DMS53 treated with DMSO at 0.1 percent for 48 hours (cell line): ENCODE results near the gene NUP93.
A peak's percentile ranks its signal among the peaks of the same experiment; 100 is the strongest.
"Not testable (repeated sequence)": the region's sequence is repeated elsewhere in the genome, so short reads cannot be mapped to it uniquely, and the experiment has no call there.

ENCODE experiments used
- DNase-seq: peaks from one replicate; lab custom pipeline; 2025; ENCODE audit not compliant: unreplicated experiment; lab: John Stamatoyannopoulos, UW

The NUP93 gene

DNA sequence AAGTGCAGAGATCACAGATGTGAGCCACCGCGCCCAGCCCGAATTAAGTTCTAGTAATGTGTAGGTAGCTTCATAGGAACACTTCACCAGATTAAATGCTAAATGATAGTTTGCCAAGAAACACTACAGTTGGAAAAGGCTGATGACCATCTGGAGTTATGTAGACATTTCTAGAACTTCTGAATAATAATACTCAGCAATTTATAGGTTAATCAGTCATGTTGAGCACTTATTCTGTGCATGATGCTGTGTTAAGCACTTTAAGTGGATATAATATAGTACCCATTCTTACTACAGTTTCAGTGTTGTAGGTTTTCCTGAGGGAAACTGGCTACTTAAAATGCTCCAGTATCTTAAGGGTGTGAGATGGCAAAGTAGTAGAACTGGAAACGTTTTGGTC is 45.2 kb downstream of the NUP93 start:
- DNase-seq = no peak

DNA sequence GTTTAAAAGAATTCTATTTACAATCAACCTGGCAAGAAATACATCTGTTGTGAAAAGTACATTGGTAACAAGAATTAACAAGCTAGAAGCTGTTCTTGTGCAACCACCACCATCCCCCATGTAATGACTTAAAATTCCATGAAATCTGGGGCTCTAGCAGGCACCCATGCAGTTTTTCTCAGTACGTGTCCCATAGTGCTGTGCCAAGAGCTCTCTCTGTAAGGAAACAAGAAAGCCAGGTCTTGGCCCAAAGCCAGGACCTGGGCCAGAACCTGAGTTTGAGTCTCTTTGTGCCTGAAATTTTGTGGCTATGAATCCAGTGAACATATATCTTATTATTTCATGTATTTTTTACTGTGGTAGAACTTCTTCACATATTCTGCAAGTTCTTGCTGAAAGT is 46.6 kb downstream of the NUP93 start:
- no peak for DNase-seq

- no peak for DNase-seq
These were observed 47.1 kb downstream of the NUP93 start for GRCh38 chr16:56777001-56777400.

GRCh38 chr16:56777482-56777881 is 47.6 kb downstream of the NUP93 start:
- no peak for DNase-seq

- no peak for DNase-seq
These were observed 50.0 kb downstream of the NUP93 start for GRCh38 chr16:56779906-56780305.

DNA sequence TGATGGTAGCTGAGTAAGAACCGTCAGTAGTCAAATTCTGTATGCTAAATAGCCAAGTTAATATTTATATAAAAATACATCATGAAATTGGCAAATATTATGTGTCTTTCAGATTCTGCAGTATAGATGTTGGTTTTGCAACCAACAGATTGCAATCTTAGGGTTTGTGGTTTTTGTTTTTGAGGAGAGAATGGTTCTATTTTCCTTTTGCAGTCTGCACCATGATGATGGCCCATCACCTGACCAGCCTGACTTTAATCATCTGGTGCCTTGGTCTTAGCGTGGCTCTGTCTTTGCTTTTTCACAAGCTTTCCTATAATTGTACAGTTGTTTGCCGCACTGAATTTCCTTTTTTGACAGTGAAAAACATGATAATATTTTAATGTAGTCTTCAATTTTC is 50.7 kb downstream of the NUP93 start:
- no peak for DNase-seq

DNA sequence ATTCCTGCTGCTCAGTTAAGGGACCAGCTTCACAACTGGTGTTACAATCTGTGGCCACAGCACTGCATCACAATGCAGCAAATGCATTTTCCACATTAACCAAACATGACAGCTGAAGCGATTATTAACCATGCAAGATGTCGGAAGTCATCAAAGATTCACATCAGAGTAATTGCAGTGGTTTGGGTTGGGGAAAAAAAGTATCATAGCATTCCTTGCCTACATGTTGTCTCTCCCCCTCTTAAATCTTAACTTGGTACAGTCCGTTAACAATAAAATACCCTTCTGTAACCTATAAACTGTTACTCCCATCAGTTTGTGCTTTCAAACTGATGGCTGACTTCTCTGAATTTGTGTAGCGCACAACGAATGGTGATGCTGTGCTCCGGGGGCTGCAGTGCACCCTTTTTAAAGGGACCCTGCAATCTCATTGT is 51.6 kb downstream of the NUP93 start:
- no peak for DNase-seq

DNA sequence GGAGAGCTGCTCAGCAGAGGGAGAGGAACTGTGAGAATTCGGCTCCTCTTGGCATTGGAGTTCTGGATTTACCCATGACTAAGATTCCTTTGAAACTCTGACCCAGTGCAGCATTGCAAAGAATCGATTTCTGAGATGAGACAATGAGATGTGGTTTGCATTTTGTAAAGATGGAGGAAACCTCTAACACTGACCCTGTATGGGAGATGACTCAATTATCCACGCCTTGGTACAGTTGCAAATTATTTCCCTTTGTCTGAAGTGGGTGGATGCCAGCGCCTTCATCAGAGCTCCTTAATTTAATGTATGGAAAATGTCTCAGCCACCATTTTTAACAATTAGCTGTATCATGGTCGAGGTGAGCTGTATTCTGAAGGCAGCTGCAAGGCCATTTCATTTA is 53.4 kb downstream of the NUP93 start:
- no peak for DNase-seq

DNA sequence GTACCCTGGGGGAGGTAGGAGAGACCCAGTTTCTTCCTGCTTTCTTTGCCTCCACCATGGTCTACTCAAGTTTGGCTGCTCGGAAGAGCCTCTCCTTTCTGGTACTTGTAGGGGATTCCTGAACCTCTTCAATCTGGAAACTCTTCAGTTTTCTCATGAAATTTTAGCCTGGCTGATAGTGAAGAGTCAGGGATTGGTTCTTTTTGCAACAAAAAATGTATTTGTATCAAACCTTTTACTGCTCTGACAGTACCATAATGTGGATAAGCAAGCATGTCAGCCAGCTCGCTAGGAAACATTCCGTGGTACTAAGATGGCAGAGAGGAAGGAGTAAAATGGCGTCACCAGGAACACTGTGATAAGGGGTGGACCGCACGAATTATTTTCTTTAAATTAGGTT is 55.4 kb downstream of the NUP93 start:
- DNase-seq = no peak

DNA sequence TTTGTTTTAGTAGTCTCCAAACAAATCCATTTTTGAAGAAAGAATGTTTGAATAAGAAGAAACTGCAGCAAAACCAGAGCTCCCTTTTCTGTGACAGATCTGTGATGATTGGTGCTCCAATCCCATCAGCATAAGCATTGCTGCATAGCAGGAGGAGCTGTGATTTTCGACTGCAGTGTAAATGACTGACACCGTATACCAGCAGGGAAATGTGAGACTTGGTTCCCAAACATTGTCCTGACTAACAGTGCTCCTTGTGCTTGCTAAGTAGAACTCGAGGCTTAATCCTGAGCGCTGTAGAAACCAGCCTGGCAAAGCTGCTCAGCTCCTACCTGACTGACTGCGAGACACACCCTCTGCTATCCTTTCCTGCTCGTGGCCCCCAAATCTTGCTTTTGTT is 57.2 kb downstream of the NUP93 start:
- no peak for DNase-seq

DNA sequence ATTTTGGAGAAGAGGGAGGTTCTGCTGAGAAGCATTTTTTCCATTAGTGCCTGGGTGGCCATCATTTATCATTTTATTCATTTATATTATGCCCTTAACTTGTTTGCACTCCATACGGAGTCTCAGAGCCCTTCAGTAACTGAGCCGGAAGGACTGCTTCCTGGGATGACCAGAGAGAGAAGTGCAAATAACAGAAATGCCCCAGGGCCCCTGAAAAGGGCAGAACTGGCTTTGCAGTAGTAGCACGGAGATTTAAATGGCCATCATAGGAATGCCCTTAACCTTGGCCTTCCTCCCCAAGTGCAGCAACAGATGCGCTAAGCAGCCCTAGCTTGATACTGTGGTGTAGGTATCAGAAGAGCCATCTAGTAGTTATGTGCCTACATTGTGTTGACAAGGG is 58.5 kb downstream of the NUP93 start:
- no peak for DNase-seq

DNA sequence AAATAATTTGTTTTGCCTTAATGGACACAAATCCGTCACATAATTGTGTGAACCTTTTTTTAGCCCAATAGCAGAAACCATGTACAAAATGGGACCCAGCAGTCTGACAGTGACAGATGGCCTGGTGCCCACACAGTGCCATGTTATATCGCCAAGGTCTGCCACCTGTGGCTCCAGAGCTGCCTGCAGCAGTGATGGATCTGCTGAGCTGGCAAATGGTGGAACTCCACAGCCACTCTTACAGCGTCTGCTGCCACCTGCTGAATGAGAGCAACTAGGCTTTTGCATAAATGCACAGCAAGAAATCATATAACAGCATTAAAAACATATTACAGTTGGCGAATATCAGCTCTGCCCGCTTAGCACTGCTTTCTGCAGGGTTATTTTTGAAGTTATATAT is 59.4 kb downstream of the NUP93 start:
- peak; percentile 34 for DNase-seq

- DNase-seq = no peak
These were observed 63.0 kb downstream of the NUP93 start for GRCh38 chr16:56792967-56793366.

- no peak for DNase-seq
These were observed 63.6 kb downstream of the NUP93 start for GRCh38 chr16:56793492-56793891.

DNA sequence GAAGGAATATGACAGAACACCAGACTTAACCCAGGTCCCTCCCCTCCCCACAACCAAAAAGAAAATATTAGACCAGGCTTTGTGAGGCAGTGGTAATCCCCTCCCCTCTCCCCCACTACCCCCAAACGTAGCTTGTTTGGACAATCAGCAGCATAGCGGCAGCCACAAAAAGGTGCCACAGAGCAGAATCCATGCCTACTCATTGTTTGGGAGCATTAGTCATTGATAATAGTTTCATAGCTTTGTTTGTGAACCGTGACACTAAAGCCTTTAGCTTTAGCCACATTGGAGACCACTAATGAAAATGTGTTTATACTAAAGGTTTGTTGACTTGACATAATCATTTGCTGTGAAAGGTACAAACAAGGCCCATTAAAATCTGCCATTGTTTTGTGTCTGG is 65.1 kb downstream of the NUP93 start:
- DNase-seq = no peak

GRCh38 chr16:56797038-56797437 is 67.1 kb downstream of the NUP93 start:
- DNase-seq = not testable (repeated sequence)

- no peak for DNase-seq
These were observed 67.9 kb downstream of the NUP93 start for GRCh38 chr16:56797861-56798260.

GRCh38 chr16:56798955-56799354 is 69.0 kb downstream of the NUP93 start:
- no peak for DNase-seq

DNA sequence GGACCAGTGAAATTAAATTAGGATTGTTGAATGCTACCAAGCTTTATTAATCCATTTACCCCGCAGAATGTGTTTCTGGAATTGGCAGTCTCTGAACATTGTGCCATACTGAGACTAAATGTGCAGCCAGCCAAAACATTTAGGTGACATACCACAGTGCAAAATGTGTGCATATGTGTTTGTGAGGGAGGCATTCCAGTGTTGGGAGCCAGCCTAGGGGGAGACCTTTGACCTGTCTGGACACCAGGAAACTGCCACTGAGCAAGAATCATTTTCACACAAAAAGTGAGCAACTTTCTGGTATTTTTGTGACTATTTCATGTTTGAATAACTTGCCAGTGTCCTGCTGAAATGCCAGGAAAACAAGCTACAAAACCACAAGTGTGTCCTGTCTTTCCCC is 70.4 kb downstream of the NUP93 start:
- no peak for DNase-seq

- no peak for DNase-seq
These were observed 71.8 kb downstream of the NUP93 start for GRCh38 chr16:56801762-56802161.

GRCh38 chr16:56807011-56807675 is 77.2 kb downstream of the NUP93 start:
- DNase-seq = no peak

DNA sequence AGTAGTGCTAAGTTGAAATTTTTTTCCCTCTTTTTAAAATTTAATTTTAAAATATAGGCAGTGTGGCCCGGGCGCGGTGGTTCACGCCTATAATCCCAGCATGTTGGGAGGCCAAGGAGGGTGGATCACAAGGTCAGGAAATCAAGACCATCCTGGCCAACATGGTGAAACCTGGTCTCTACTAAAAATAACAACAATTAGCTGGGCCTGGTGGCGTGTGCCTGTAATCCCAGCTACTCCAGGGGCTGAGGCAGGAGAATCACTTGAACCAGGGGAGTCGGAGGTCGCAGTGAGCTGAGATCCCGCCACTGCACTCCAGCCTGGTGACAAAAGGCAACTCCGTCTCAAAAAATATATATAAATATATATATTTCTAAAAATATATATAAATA is 77.7 kb downstream of the NUP93 start:
- DNase-seq = not testable (repeated sequence)

GRCh38 chr16:56810954-56811353 is 81.0 kb downstream of the NUP93 start:
- DNase-seq = no peak
